Activated naive CD4-positive, alpha-beta T cell treated with anti-CD3 and anti-CD28 coated beads for 36 hours (primary cell): ENCODE data around the gene NIT1. TPM values are rescaled to one million over a fixed set of nuclear protein-coding genes. Genes with fewer than 3 reads are reported as not detected.

Experiments
- CTCF ChIA-PET: fragments of 350-600 bp; sonication (Branson Sonifier 250); formaldehyde crosslinking; loops from one replicate; lab custom pipeline; 2021; ENCODE audit warnings: antibody characterized with exemption; lab: Charles Lee
- DNase-seq: peaks from one replicate; pipeline ENCODE4 v3.0.0-alpha.2; 2020
- H3K27ac Mint-ChIP-seq: one replicate; pipeline ENCODE4 v1.8.0; 2021; ENCODE audit warnings: mild to moderate bottlenecking, mixed read lengths
- H3K27me3 Mint-ChIP-seq: one replicate; pipeline ENCODE4 v1.8.0; 2021; ENCODE audit warnings: low read depth, mixed read lengths
- H3K36me3 Mint-ChIP-seq: one replicate; pipeline ENCODE4 v1.8.0; 2021; ENCODE audit warnings: low read depth, mixed read lengths
- H3K4me1 Mint-ChIP-seq: one replicate; pipeline ENCODE4 v1.8.0; 2021; ENCODE audit warnings: low read depth, mixed read lengths
- H3K4me3 Mint-ChIP-seq: one replicate; pipeline ENCODE4 v1.8.0; 2021; ENCODE audit warnings: mild to moderate bottlenecking, moderate library complexity, mixed read lengths
- H3K9me3 Mint-ChIP-seq: one replicate; pipeline ENCODE4 v1.8.0; 2021; ENCODE audit warnings: mixed read lengths
- intact Hi-C: fragments of 100-400 bp; cut with micrococcal nuclease; formaldehyde crosslinking; loops from one replicate; pipeline ENCODE4 v1.15.1; 2023
- total RNA-seq, 2 experiments: library from RNA; stranded (reverse); gene quantifications; one replicate each; pipeline ENCODE4 v1.2.3, GENCODE V29; 2021

The NIT1 gene
- total RNA-seq, 2 experiments from 2014 or later = 59.1 to 63.1 TPM

DNA sequence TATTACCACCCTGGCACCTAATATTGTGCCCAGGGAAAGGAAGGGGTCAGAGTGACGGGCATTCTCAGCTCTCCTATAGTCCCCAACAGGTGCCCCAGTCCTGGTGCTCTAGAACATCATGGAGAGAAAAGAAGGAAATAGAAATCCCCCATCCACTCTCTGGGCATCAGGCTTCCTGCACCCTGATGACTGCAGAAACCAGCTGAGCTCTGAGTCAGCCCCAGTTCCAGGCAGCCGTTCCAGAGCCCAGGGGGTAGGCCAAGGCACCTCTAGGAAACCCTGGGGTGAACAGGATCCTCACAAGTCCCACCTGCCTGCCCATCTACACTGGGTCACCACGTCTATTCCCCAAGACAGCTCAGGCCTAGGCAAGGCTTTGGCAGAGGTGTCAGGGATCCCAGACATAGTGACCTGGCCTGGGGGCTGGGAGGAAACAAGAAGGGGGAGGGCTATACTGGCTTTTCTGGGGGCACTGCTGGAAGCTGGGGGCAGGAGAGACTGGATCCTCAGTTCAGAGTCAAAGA is 29.3 kb upstream of the NIT1 start:
- H3K27me3 Mint-ChIP-seq = no peaks in the 10 kb centered on the region

DNA sequence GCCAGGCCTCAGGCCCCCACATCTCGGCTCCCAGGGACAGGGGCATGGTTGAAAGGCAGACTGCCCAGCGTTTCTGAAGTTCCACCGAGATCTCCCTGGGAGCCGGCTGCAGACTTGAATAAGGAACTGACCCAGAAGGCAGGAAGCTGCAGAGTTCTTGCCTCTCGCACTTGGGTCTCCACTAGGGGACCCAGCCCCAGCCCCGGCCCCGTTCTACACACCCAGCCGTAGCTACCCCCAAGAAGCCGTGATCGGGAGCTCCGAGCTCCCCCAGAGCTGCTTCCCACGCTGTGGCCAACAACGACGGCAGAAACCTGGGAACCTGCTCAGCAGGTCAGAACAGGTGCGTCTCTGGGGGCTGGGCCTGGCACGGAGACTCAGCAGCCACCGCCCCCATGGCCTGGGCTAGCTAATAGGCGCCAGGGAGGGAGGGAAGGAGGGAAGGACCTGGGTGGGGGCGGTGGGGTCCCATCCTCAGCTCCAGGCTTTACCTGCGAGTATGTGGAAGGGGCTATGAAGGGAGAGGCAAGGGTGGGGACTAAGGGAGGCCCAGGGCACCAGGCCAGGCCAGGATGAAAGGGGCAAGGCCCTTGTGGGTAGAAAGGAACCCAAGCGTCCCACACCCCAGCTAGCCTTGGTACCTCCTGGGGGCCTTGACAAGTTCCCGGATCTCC is 28.5 kb upstream of the NIT1 start, which contains the start of gene NECTIN4:
Gene NECTIN4, minus strand, starts transcription at position 308 of the 674 bp plus-strand sequence. Its CDS starts 262 bp downstream, at position 46.
- Mint-ChIP-seq H3K4me3 (no peak within 1 kb of the TSS), H3K4me1 (peaks cover 37% of the 10 kb centered on the region), H3K36me3 (no peaks in the 10 kb centered on the region), H3K27me3 (no peaks in the 10 kb centered on the region), H3K9me3 (no peaks in the 10 kb centered on the region), H3K27ac (no peak within 1 kb of the TSS)
- no peak for DNase-seq
- intact Hi-C loops = no loop called here
- CTCF ChIA-PET = interaction anchor here (1.3 to 2.6 kb wide), 3 partner anchors 9 to 17 kb away, joined by 3 to 7 read pairs (median 3); partner anchors contain the start of gene KLHDC9

More for the DNA sequence above, 29.3 kb upstream of the NIT1 start:
- Mint-ChIP-seq H3K4me3 (no peak overlapping the region), H3K27ac (no peak overlapping the region), H3K9me3 (no peaks in the 10 kb centered on the region), H3K36me3 (no peaks in the 10 kb centered on the region), H3K4me1 (peaks cover 35% of the 10 kb centered on the region)
- CTCF ChIA-PET = interaction anchor here (0.7 to 2.6 kb wide), 4 partner anchors 10 to 77 kb away, joined by 3 to 7 read pairs (median 3); partner anchors contain the start of gene KLHDC9
- intact Hi-C loops = no loop called here
- DNase-seq = no peak

DNA sequence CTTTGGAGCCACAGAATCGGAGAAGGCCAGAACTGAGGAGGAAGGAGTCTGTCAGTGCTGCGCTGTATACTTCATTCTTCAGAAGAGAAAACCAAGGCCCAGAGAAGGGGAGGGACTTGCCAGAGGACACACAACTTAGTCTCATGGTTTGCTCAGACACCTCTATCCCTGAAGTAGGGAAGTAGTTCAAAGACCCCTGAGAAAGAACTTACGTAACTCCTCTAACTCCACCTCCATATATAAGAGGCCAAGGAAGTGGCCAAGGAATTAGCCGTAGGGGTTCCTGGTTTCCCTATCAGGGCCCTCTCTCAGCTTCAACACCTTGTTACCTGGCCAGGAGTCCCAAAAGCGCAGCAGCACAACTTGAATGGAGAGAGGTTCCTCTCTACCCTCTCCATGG is 28.0 kb upstream of the NIT1 start:
- Mint-ChIP-seq H3K27me3 (no peaks in the 10 kb centered on the region), H3K9me3 (no peaks in the 10 kb centered on the region), H3K27ac (no peak overlapping the region), H3K36me3 (no peaks in the 10 kb centered on the region), H3K4me3 (no peak overlapping the region), H3K4me1 (peaks cover 40% of the 10 kb centered on the region)
- intact Hi-C loops = no loop called here
- no peak for DNase-seq
- CTCF ChIA-PET = interaction anchor here (1.5 kb wide), 1 partner anchor 18 kb away, joined by 3 read pairs; no protein-coding TSS in a partner anchor

DNA sequence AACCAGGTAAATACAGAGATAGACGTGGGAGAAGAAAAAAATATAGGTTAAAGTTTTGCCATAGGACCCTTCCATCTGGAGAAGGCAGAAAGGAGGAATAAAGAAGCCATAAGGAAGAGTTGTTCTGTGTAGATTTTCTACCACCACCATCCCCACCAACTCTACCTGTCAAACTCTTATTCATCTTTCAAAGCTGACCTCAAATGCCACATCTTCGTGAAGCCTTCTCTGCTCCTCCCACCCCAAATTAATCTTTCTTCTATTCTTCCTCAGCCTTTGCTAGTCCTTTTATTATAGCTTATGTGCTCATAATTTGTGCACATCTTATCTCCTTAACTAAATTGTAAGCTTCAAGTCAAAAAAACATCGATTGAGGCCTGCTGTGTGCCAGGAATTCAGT is 27.3 kb upstream of the NIT1 start:
- no peak overlapping the region for H3K4me3 Mint-ChIP-seq
- no peak for DNase-seq

DNA sequence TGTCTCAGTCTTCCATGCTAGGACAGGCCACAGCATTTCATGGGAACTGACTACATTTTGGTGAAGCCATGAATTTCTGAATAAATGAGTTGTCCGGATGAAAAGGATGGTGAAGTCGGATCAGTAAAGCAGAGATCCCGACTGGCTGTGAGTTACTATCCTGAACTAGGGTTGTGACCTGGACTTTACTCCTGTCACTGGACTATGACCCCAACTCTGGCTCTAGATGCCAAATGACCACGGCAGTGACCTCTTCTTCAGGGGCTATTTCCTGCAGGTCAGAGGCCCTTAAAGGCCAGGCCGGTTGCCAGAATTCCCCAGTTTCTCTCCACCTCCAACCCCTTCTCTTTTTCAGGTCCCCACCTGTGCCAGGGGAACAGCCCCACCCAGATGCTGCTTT is 26.8 kb upstream of the NIT1 start:
- CTCF ChIA-PET = interaction anchor here (0.6 to 1.5 kb wide), 2 partner anchors 19 to 351 kb away, joined by 3 read pairs; no protein-coding TSS in a partner anchor
- DNase-seq = no peak
- H3K36me3 Mint-ChIP-seq = no peaks in the 10 kb centered on the region
- H3K4me1 Mint-ChIP-seq = peaks cover 46% of the 10 kb centered on the region
- no peak overlapping the region for H3K27ac Mint-ChIP-seq
- intact Hi-C loops = no loop called here
- H3K9me3 Mint-ChIP-seq = no peaks in the 10 kb centered on the region
- no peaks in the 10 kb centered on the region for H3K27me3 Mint-ChIP-seq
- H3K4me3 Mint-ChIP-seq = no peak overlapping the region

More for the DNA sequence above, 27.3 kb upstream of the NIT1 start:
- Mint-ChIP-seq H3K27me3 (no peaks in the 10 kb centered on the region), H3K27ac (no peak overlapping the region), H3K4me1 (peaks cover 45% of the 10 kb centered on the region), H3K9me3 (no peaks in the 10 kb centered on the region), H3K36me3 (no peaks in the 10 kb centered on the region)
- CTCF ChIA-PET = interaction anchor here (0.6 to 1.5 kb wide), 2 partner anchors 18 to 350 kb away, joined by 3 read pairs; no protein-coding TSS in a partner anchor
- intact Hi-C loops = no loop called here

DNA sequence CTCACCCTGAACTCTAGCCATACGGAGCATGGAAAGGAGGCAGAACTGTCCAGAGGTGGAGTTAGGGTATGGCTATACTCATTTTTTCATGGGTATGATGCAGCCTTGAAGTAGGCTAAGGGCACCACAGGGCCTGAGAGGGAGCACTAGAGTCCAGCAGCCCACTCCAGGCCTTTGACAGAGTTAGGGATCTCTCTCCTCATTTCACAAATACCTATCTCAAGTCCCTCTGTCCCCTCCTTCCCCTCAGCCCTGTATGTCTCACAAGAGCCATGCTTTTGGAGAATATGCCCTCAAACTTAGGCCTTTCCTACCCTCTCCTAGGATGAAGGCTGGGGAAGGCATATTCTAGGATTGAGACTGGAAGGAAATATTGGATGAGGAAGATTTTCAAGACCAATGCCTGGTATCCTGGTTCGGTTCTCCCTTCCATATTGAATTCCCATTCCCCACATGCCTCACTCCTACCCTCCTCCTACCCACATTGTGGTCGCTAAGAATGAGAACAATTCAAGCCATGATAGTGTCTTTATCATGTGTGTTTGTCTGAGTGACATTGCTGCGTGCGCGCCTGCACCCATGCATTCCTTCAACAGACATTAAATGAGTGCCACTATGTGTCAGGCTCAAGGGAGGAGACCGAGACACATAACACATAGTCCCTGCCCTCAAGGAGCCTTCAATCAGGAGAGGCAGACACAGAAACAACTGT is 26.0 kb upstream of the NIT1 start:
- peaks cover 54% of the 10 kb centered on the region for H3K4me1 Mint-ChIP-seq
- no peaks in the 10 kb centered on the region for H3K27me3 Mint-ChIP-seq
- DNase-seq = no peak
- no peak overlapping the region for H3K27ac Mint-ChIP-seq
- no peaks in the 10 kb centered on the region for H3K9me3 Mint-ChIP-seq
- no peak overlapping the region for H3K4me3 Mint-ChIP-seq
- no peaks in the 10 kb centered on the region for H3K36me3 Mint-ChIP-seq
- intact Hi-C loops = loop anchor here (1.0 to 2.0 kb wide), 4 partner anchors 22 to 295 kb away; partner anchors contain the start of gene LY9
- CTCF ChIA-PET = interaction anchor here (0.6 to 10.0 kb wide), 5 partner anchors 21 to 140 kb away, joined by 3 to 221 read pairs (median 5); partner anchors contain the start of gene ARHGAP30

DNA sequence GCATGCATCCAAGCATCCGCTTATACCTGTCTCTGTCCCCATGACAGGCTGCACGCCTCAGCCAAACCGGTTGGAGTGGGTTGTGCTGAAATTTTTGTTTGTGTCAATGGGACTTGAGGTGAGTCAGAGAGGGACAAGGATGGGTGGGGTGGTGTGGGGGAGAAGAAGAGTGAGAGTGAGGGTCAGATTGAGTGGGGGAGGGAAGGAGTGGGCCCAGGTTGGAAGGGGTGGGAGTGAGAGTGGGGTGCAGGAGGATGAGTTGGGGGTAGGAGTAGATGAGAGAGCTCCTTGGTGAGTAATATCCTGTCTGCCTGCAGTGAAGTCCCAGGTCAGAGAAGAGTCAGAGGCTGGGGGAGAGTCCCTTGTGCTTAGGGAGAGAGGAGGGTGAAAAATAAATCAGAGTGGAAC is 25.3 kb upstream of the NIT1 start:
- intact Hi-C loops = loop anchor here (1.0 to 2.0 kb wide), 4 partner anchors 22 to 296 kb away; partner anchors contain the start of gene LY9
- no peak overlapping the region for H3K4me3 Mint-ChIP-seq

DNA sequence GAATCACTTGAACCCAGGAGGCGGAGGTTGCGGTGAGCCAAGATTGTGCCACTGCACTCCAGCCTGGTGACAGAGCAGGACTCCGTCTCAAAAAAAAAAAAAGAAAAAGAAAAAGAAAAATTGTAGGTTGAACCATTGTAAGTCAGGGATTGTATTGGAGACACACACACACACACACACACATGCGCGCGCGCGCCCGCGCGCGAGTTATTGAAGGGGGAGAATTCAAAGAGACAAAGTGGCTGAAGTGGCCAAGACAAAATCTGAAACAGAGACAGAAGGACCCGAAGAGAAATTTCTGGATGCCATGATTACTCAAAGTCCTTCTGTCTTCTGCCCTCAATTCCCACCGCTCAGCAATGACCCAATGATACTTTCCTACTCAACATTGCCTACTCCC is 23.4 kb upstream of the NIT1 start:
- CTCF ChIA-PET = interaction anchor here (0.7 to 10.0 kb wide), 6 partner anchors 23 to 99 kb away, joined by 4 to 221 read pairs (median 55); partner anchors contain the start of genes ARHGAP30, TSTD1 and USF1
- Mint-ChIP-seq H3K27me3 (no peaks in the 10 kb centered on the region), H3K27ac (no peak overlapping the region), H3K36me3 (no peaks in the 10 kb centered on the region), H3K9me3 (no peaks in the 10 kb centered on the region), H3K4me3 (no peak overlapping the region), H3K4me1 (peaks cover 70% of the 10 kb centered on the region)
- intact Hi-C loops = no loop called here
- no peak for DNase-seq

More for the DNA sequence above, 25.3 kb upstream of the NIT1 start:
- Mint-ChIP-seq H3K27ac (no peak overlapping the region), H3K4me1 (peaks cover 61% of the 10 kb centered on the region), H3K9me3 (no peaks in the 10 kb centered on the region), H3K27me3 (no peaks in the 10 kb centered on the region), H3K36me3 (no peaks in the 10 kb centered on the region)
- peak; percentile 80 for DNase-seq
- CTCF ChIA-PET = interaction anchor here (0.6 to 10.0 kb wide), 9 partner anchors 22 to 257 kb away, joined by 3 to 221 read pairs (median 5); partner anchors contain the start of genes ARHGAP30, TSTD1 and USF1

DNA sequence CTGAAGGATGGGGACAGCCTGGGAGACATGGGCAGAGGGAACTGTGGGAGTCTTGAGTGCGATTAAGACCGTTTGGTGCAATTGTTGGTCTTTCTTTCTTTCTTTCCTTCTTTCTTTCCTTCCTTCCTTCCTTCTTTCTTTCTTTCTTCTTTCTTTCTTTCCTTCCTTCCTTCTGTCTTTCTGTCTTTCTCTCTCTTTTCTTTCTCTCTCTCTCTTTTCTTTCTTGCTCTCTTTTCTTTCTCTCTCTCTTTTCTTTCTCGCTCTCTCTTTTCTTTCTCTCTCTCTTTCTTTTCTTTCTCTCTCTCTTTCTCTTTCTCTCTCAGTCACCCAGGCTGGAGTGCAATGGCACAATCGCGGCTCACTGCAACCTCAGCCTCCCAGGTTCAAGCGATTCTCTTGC is 22.7 kb upstream of the NIT1 start:
- Mint-ChIP-seq H3K36me3 (peaks cover 7% of the 10 kb centered on the region), H3K9me3 (no peaks in the 10 kb centered on the region), H3K27ac (no peak overlapping the region), H3K27me3 (no peaks in the 10 kb centered on the region), H3K4me1 (peaks cover 68% of the 10 kb centered on the region), H3K4me3 (no peak overlapping the region)
- CTCF ChIA-PET = interaction anchor here (0.7 to 10.0 kb wide), 8 partner anchors 24 to 107 kb away, joined by 3 to 221 read pairs (median 8); partner anchors contain the start of genes ARHGAP30, TSTD1 and USF1
- DNase-seq = no peak
- intact Hi-C loops = loop anchor here (5.0 kb wide), 2 partner anchors 33 to 368 kb away; no protein-coding TSS in a partner anchor

DNA sequence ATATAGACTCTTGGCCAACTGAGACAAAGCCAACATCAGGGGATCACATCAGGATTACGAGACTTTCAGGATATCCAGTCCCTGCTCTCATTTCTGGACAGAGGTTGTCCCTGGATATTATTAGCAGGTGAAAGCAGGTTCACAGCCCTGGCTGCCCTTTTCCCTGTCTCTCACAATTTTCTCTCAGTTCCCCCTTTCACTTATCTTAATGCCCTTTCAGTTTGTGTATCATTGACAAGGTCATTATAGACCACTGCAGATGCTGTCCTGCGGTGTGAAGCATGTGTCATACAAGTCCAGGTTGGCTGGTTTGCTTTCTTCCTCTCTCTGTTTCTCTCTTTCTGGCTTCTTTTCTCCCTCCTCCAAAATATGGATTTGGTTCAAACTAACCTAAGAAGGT is 21.9 kb upstream of the NIT1 start:
- Mint-ChIP-seq H3K4me1 (peaks cover 60% of the 10 kb centered on the region), H3K27ac (no peak overlapping the region)

DNA sequence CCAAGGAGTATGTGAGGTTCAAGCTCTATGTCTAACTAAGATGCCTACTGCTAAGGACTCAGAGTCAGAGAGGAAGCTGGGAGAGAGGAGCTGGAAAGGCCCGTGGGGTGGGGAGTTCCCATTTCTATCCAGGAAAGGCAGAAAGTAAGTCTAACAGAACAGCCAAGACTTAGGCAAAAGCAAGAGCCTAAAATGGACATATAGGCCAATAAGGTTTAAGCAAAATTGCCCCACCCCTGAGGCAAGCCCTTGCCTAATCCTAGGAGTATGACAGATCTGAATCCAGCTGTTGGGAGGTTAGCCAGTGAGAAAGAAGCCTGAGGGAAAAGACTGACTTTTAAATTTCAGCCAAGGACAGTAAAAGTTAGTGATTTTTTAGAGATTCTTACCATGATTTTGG is 21.4 kb upstream of the NIT1 start:
- peaks cover 57% of the 10 kb centered on the region for H3K4me1 Mint-ChIP-seq
- no peaks in the 10 kb centered on the region for H3K9me3 Mint-ChIP-seq

More for the DNA sequence above, 21.9 kb upstream of the NIT1 start:
- H3K27me3 Mint-ChIP-seq = no peaks in the 10 kb centered on the region
- H3K36me3 Mint-ChIP-seq = peaks cover 7% of the 10 kb centered on the region
- no peak overlapping the region for H3K4me3 Mint-ChIP-seq
- intact Hi-C loops = loop anchor here (2.0 to 5.0 kb wide), 3 partner anchors 34 to 369 kb away; no protein-coding TSS in a partner anchor
- CTCF ChIA-PET = interaction anchor here (1.0 to 10.0 kb wide), 13 partner anchors 11 to 107 kb away, joined by 3 to 221 read pairs (median 8); partner anchors contain the start of genes ARHGAP30, TSTD1 and USF1
- H3K9me3 Mint-ChIP-seq = no peaks in the 10 kb centered on the region
- DNase-seq = no peak

More for the DNA sequence above, 21.4 kb upstream of the NIT1 start:
- Mint-ChIP-seq H3K27ac (no peak overlapping the region), H3K4me3 (no peak overlapping the region), H3K36me3 (peaks cover 10% of the 10 kb centered on the region), H3K27me3 (no peaks in the 10 kb centered on the region)
- DNase-seq = no peak
- CTCF ChIA-PET = interaction anchor here (1.1 to 10.0 kb wide), 15 partner anchors 11 to 142 kb away, joined by 4 to 221 read pairs (median 7); partner anchors contain the start of genes ARHGAP30, ITLN2, TSTD1 and USF1
- intact Hi-C loops = loop anchor here (2.0 to 5.0 kb wide), 3 partner anchors 34 to 369 kb away; no protein-coding TSS in a partner anchor
